ENCODE data around the gene FRMPD2.

GRCh38 chr10:48306870-48307710 is 32.6 kb upstream of the FRMPD2 start:
- TF ChIP-seq JUND (IDR thresholded peaks at IDR 0.05) = no peak
- no peak for TF ChIP-seq POLR2A (IDR thresholded peaks at IDR 0.05; ENCODE audit: borderline replicate concordance, extremely low read depth, insufficient read depth, insufficient read length)
- no peak for TF ChIP-seq CTCF (IDR thresholded peaks at IDR 0.05 in 2 of 3, conservative IDR thresholded peaks at IDR 0.05 in 1 of 3; ENCODE audit: borderline replicate concordance in 1 of 3, insufficient read depth in 1 of 3, low read depth in 2 of 3, low read length in 2 of 3)
- no peak for TF ChIP-seq ELF1 (IDR thresholded peaks at IDR 0.05; ENCODE audit: borderline replicate concordance, low read depth)
- no peak for TF ChIP-seq MAX (IDR thresholded peaks at IDR 0.05)
- no peak for TF ChIP-seq SP1 (IDR thresholded peaks at IDR 0.05; ENCODE audit: low read depth)
- no peak for TF ChIP-seq EZH2phosphoT487 (IDR thresholded peaks at IDR 0.05; ENCODE audit: borderline replicate concordance)
- no peak for TF ChIP-seq EZH2 (IDR thresholded peaks at IDR 0.05)
- TF ChIP-seq YY1 (IDR thresholded peaks at IDR 0.05; ENCODE audit: extremely low read depth, insufficient replicate concordance, low read depth, low read length) = no peak
- no peak for TF ChIP-seq POLR2AphosphoS5 (IDR thresholded peaks at IDR 0.05; ENCODE audit: low read depth, low read length)
